IPS-20b (cell line): ENCODE measurements around the gene TTC33.

Experiments
- H3K27ac ChIP-seq: one replicate; pipeline ENCODE4 v1.5.1; 2013; ENCODE audit warnings: low read length
- H3K27me3 ChIP-seq: 2 replicates; pipeline ENCODE4 v1.6.1; 2013; ENCODE audit warnings: mild to moderate bottlenecking, low read length, inconsistent platforms; ENCODE audit not compliant: insufficient read depth
- H3K36me3 ChIP-seq: 2 replicates; pipeline ENCODE4 v1.6.1; 2013; ENCODE audit warnings: low read depth, mild to moderate bottlenecking, inconsistent platforms, low read length, moderate library complexity; ENCODE audit not compliant: insufficient read depth
- H3K4me1 ChIP-seq: 2 replicates; pipeline ENCODE4 v1.6.1; 2013; ENCODE audit warnings: mild to moderate bottlenecking, control low read depth, inconsistent platforms, low read length, moderate library complexity; ENCODE audit not compliant: insufficient read depth
- H3K4me3 ChIP-seq: 2 replicates; pipeline ENCODE4 v1.5.1; 2013; ENCODE audit warnings: mild to moderate bottlenecking, low read length, inconsistent platforms
- H3K9ac ChIP-seq: 2 replicates; pipeline ENCODE4 v1.6.1; 2013; ENCODE audit warnings: low read depth, mild to moderate bottlenecking, inconsistent platforms, low read length, moderate library complexity
- H3K9me3 ChIP-seq: 2 replicates; pipeline ENCODE4 v1.6.1; 2013; ENCODE audit warnings: mild to moderate bottlenecking, low read depth, low read length, inconsistent platforms; ENCODE audit not compliant: insufficient read depth

Gene TTC33

GRCh38 chr5:40631236-40631635 lies 124.5 kb downstream of the TTC33 start:
- H3K27me3 ChIP-seq = no peaks in the 10 kb centered on the region
- no peak overlapping the region for H3K27ac ChIP-seq
- no peak overlapping the region for H3K4me3 ChIP-seq
- H3K9me3 ChIP-seq = no peaks in the 10 kb centered on the region
- H3K4me1 ChIP-seq = no peaks in the 10 kb centered on the region
- no peak overlapping the region for H3K9ac ChIP-seq
- no peaks in the 10 kb centered on the region for H3K36me3 ChIP-seq

- Histone ChIP-seq H3K36me3 (no peaks in the 10 kb centered on the region), H3K4me1 (no peaks in the 10 kb centered on the region), H3K27me3 (no peaks in the 10 kb centered on the region), H3K4me3 (no peak overlapping the region), H3K9me3 (no peaks in the 10 kb centered on the region), H3K9ac (no peak overlapping the region), H3K27ac (no peak overlapping the region)
These were observed 125.6 kb downstream of the TTC33 start for GRCh38 chr5:40630126-40630525.

GRCh38 chr5:40628407-40628806 lies 127.4 kb downstream of the TTC33 start:
- H3K27ac ChIP-seq = no peak overlapping the region
- H3K4me3 ChIP-seq = no peak overlapping the region
- no peaks in the 10 kb centered on the region for H3K4me1 ChIP-seq
- H3K27me3 ChIP-seq = no peaks in the 10 kb centered on the region
- no peaks in the 10 kb centered on the region for H3K9me3 ChIP-seq
- no peaks in the 10 kb centered on the region for H3K36me3 ChIP-seq
- no peak overlapping the region for H3K9ac ChIP-seq

- Histone ChIP-seq H3K4me3 (no peak overlapping the region), H3K4me1 (no peaks in the 10 kb centered on the region), H3K27ac (no peak overlapping the region)
These were observed 128.1 kb downstream of the TTC33 start for GRCh38 chr5:40627706-40628105.

DNA sequence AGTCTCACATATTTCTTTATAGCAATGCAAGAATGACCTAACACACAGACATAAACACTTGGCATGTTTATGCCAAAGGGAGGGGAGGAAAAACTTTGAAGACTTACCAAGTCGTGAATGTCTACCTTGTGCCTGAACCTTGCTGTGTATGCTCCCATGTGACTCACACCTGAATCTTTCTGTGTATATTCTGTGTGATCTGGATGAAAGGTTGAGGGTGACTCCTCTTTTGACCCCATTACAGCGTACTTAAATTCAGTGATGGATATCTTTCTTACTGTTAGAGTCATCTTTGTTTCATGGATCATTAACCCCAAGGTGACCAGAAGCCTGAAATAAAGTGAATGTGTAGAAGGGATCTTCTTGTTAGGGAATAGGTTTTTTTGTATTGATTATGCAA lies 129.0 kb downstream of the TTC33 start:
- Histone ChIP-seq H3K4me3 (no peak overlapping the region), H3K4me1 (no peaks in the 10 kb centered on the region), H3K9me3 (no peaks in the 10 kb centered on the region), H3K9ac (no peak overlapping the region), H3K27ac (no peak overlapping the region), H3K36me3 (no peaks in the 10 kb centered on the region), H3K27me3 (no peaks in the 10 kb centered on the region)

More at GRCh38 chr5:40627706-40628105, 128.1 kb downstream of the TTC33 start:
- H3K9ac ChIP-seq = no peak overlapping the region
- H3K9me3 ChIP-seq = no peaks in the 10 kb centered on the region
- H3K27me3 ChIP-seq = no peaks in the 10 kb centered on the region
- no peaks in the 10 kb centered on the region for H3K36me3 ChIP-seq

GRCh38 chr5:40623480-40624420 lies 132.0 kb downstream of the TTC33 start:
- no peaks in the 10 kb centered on the region for H3K4me1 ChIP-seq
- no peaks in the 10 kb centered on the region for H3K36me3 ChIP-seq
- no peaks in the 10 kb centered on the region for H3K9me3 ChIP-seq
- H3K9ac ChIP-seq = no peak overlapping the region
- no peak overlapping the region for H3K27ac ChIP-seq
- H3K4me3 ChIP-seq = no peak overlapping the region
- H3K27me3 ChIP-seq = no peaks in the 10 kb centered on the region

DNA sequence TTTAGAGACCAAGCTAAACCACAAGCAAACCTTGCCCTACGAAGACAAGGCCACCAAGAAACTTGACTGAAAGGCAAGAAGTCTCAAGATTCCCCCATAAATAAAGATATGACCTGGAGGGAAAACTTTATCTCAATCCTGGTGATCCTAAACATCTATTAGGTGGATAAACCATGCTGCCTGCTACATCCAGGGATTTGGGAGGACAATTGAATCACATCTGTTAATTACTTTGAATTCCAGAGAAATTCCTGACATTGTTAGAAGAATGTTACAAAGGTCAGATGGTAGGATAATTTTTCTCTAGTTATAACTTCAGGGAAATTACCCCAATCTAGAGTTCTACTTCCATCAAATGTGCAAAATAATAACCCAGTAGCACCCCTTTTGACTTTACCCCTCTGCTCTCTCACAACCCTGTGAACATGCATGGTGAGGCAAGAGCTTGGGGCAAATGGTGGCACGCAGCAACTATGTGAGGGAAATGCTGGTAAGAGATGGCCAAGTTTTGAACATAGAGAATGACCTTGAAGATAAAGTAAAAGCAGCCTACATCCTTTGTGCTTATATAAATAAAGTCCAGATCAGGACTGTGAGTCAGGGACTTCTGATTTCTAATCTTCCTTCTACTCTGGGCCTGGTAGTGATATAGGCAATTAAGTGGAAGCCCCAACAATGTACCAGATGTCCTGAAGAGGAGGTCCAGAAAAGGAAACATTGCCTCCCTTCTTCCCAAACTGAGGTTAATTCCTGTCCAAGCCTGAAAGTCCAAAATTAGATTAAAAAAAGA lies 133.1 kb downstream of the TTC33 start:
- H3K27ac ChIP-seq = no peak overlapping the region
- no peaks in the 10 kb centered on the region for H3K4me1 ChIP-seq
- no peak overlapping the region for H3K9ac ChIP-seq
- H3K27me3 ChIP-seq = no peaks in the 10 kb centered on the region
- H3K4me3 ChIP-seq = no peak overlapping the region
- H3K36me3 ChIP-seq = no peaks in the 10 kb centered on the region
- H3K9me3 ChIP-seq = no peaks in the 10 kb centered on the region

- no peak overlapping the region for H3K9ac ChIP-seq
- H3K4me3 ChIP-seq = no peak overlapping the region
- no peaks in the 10 kb centered on the region for H3K27me3 ChIP-seq
- no peak overlapping the region for H3K27ac ChIP-seq
- no peaks in the 10 kb centered on the region for H3K36me3 ChIP-seq
- H3K4me1 ChIP-seq = no peaks in the 10 kb centered on the region
- no peaks in the 10 kb centered on the region for H3K9me3 ChIP-seq
These were observed 136.3 kb downstream of the TTC33 start for GRCh38 chr5:40619421-40619820.

DNA sequence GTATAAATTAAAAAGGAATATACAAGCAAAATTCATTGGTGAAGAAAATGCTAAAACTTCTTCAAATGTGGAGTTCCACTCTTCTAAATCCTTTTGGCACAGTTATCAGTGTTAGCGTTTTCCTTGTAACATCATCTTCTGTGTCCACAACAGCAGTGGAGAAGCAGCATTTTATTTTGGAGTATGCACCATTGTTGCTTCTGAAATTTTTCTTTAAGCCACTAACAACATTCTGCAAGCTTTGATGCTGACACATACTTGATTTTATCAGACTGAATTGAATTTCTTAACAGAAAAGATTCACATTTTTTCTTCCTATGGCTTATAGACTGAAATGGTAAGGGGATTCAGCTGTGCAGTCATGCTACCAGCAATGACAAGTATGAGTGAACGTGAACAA lies 136.8 kb downstream of the TTC33 start:
- no peak overlapping the region for H3K9ac ChIP-seq

DNA sequence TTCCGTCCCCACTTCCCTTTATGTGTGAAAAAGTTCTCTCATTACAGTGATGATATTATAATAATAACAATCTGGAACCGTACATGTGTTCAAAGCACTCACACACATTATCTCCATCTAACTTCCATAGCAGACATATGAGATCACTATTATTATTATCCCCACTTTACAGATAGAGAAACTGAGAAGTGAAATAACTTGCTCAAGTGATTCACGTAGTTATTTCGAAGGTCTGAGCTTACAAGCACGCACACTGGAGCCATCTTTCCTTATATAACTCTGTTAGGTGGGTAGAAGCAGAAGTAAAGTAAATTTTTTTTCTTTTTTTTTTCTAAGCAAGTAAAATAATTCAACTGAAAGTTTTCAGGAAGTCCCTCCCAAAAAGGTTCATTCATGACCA lies 139.0 kb downstream of the TTC33 start:
- Histone ChIP-seq H3K36me3 (no peaks in the 10 kb centered on the region), H3K9me3 (no peaks in the 10 kb centered on the region), H3K9ac (no peak overlapping the region), H3K27ac (no peak overlapping the region), H3K27me3 (no peaks in the 10 kb centered on the region), H3K4me1 (no peaks in the 10 kb centered on the region), H3K4me3 (no peak overlapping the region)

More for the DNA sequence above, 136.8 kb downstream of the TTC33 start:
- no peak overlapping the region for H3K27ac ChIP-seq
- no peaks in the 10 kb centered on the region for H3K9me3 ChIP-seq
- H3K27me3 ChIP-seq = no peaks in the 10 kb centered on the region
- no peak overlapping the region for H3K4me3 ChIP-seq
- no peaks in the 10 kb centered on the region for H3K36me3 ChIP-seq
- H3K4me1 ChIP-seq = no peaks in the 10 kb centered on the region

- Histone ChIP-seq H3K9ac (no peak overlapping the region), H3K4me1 (no peaks in the 10 kb centered on the region), H3K4me3 (no peak overlapping the region), H3K36me3 (no peaks in the 10 kb centered on the region), H3K27ac (no peak overlapping the region), H3K9me3 (no peaks in the 10 kb centered on the region), H3K27me3 (no peaks in the 10 kb centered on the region)
These were observed 140.1 kb downstream of the TTC33 start for GRCh38 chr5:40615586-40616170.
